H9 (cell line): ENCODE results near the gene C5orf15. TPM values are rescaled to one million over a fixed set of nuclear protein-coding genes. Genes with fewer than 3 reads are reported as not detected.

Source experiments
- DNase-seq: peaks from one replicate; pipeline ENCODE4 v3.0.0-alpha.2; 2017
- H2AFZ ChIP-seq: one replicate; pipeline ENCODE4 v1.6.1; 2013; ENCODE audit warnings: mild to moderate bottlenecking, low read length, control low read depth, moderate library complexity
- H2AK5ac ChIP-seq: 2 replicates; pipeline ENCODE4 v1.6.1; 2013; ENCODE audit warnings: low read length, control low read depth, mixed read lengths; ENCODE audit not compliant: insufficient read length
- H2BK120ac ChIP-seq: one replicate; pipeline ENCODE4 v1.6.1; 2013; ENCODE audit warnings: low read depth, mild to moderate bottlenecking, low read length, control low read depth, inconsistent platforms; ENCODE audit not compliant: poor library complexity, severe bottlenecking
- H2BK12ac ChIP-seq: 2 replicates; pipeline ENCODE4 v1.6.1; 2013; ENCODE audit warnings: low read length, control low read depth, mixed read lengths, low read depth; ENCODE audit not compliant: insufficient read length
- H2BK15ac ChIP-seq: 2 replicates; pipeline ENCODE4 v1.6.1; 2013; ENCODE audit warnings: low read depth, low read length, control low read depth
- H2BK20ac ChIP-seq: one replicate; pipeline ENCODE4 v1.6.1; 2013; ENCODE audit warnings: low read depth, mild to moderate bottlenecking, low read length, control low read depth, inconsistent platforms; ENCODE audit not compliant: poor library complexity, severe bottlenecking
- H2BK5ac ChIP-seq: 2 replicates; pipeline ENCODE4 v1.6.1; 2013; ENCODE audit warnings: low read length, control low read depth, mixed read lengths; ENCODE audit not compliant: insufficient read length
- H3K14ac ChIP-seq: 2 replicates; pipeline ENCODE4 v1.6.1; 2013; ENCODE audit warnings: low read length, control low read depth; ENCODE audit not compliant: insufficient read depth
- H3K18ac ChIP-seq: 2 replicates; pipeline ENCODE4 v1.6.1; 2013; ENCODE audit warnings: low read depth, mild to moderate bottlenecking, mixed read lengths, low read length, control low read depth; ENCODE audit not compliant: insufficient read length
- H3K23ac ChIP-seq: 2 replicates; pipeline ENCODE4 v1.6.1; 2013; ENCODE audit warnings: low read length, control low read depth, mixed read lengths, low read depth; ENCODE audit not compliant: insufficient read length
- H3K23me2 ChIP-seq: 2 replicates; pipeline ENCODE4 v1.6.1; 2013; ENCODE audit warnings: low read depth, mild to moderate bottlenecking, mixed read lengths, low read length, control low read depth; ENCODE audit not compliant: insufficient read length, poor library complexity, severe bottlenecking
- H3K27ac ChIP-seq: 2 replicates; pipeline ENCODE4 v1.5.1; 2013; ENCODE audit warnings: low read length, control low read depth, mixed read lengths, low read depth; ENCODE audit not compliant: insufficient read length
- H3K27me3 ChIP-seq: 2 replicates; pipeline ENCODE4 v1.6.1; 2013; ENCODE audit warnings: low read length, control low read depth, inconsistent platforms; ENCODE audit not compliant: insufficient read depth
- H3K4ac ChIP-seq: 2 replicates; pipeline ENCODE4 v1.6.1; 2013; ENCODE audit warnings: low read depth, mild to moderate bottlenecking, control low read depth, inconsistent platforms, low read length, moderate library complexity
- H3K4me1 ChIP-seq: 2 replicates; pipeline ENCODE4 v1.6.1; 2013; ENCODE audit warnings: low read length, control low read depth, inconsistent platforms; ENCODE audit not compliant: insufficient read depth
- H3K4me2 ChIP-seq: 2 replicates; pipeline ENCODE4 v1.6.1; 2013; ENCODE audit warnings: low read length, control low read depth, mixed read lengths; ENCODE audit not compliant: insufficient read length, insufficient read depth
- H3K56ac ChIP-seq: 2 replicates; pipeline ENCODE4 v1.6.1; 2013; ENCODE audit warnings: low read depth, mild to moderate bottlenecking, mixed read lengths, low read length, control low read depth; ENCODE audit not compliant: insufficient read length
- H3K79me1 ChIP-seq: 2 replicates; pipeline ENCODE4 v1.6.1; 2013; ENCODE audit warnings: low read depth, mild to moderate bottlenecking, moderate library complexity, low read length, control low read depth, inconsistent platforms; ENCODE audit not compliant: insufficient read depth, poor library complexity, severe bottlenecking
- H3K79me2 ChIP-seq: 2 replicates; pipeline ENCODE4 v1.6.1; 2013; ENCODE audit warnings: low read length, control low read depth, inconsistent platforms; ENCODE audit not compliant: insufficient read depth
- H3K9ac ChIP-seq: 2 replicates; pipeline ENCODE4 v1.6.1; 2013; ENCODE audit warnings: low read length, control low read depth, mixed read lengths; ENCODE audit not compliant: insufficient read length; ENCODE audit errors: extremely low read depth
- H3K9me3 ChIP-seq: one replicate; pipeline ENCODE4 v1.6.1; 2013; ENCODE audit warnings: low read depth, low read length, inconsistent platforms; ENCODE audit not compliant: control insufficient read depth
- H3T11ph ChIP-seq: one replicate; pipeline ENCODE4 v1.6.1; 2013; ENCODE audit warnings: mild to moderate bottlenecking, low read length, control low read depth, inconsistent platforms
- H4K20me1 ChIP-seq: one replicate; pipeline ENCODE4 v1.6.1; 2013; ENCODE audit not compliant: control insufficient read depth, insufficient read length, insufficient read depth
- H4K5ac ChIP-seq: 2 replicates; pipeline ENCODE4 v1.6.1; 2013; ENCODE audit warnings: low read depth, mild to moderate bottlenecking, mixed read lengths, low read length, control low read depth; ENCODE audit not compliant: insufficient read length
- H4K8ac ChIP-seq: replicated peaks from 2 replicates; pipeline ENCODE4 v1.6.1; 2013; ENCODE audit warnings: low read length, control low read depth, mixed read lengths, low read depth; ENCODE audit not compliant: insufficient read length
- H4K91ac ChIP-seq: 2 replicates; pipeline ENCODE4 v1.6.1; 2013; ENCODE audit warnings: low read depth, mild to moderate bottlenecking, moderate library complexity, mixed read lengths, low read length, control low read depth; ENCODE audit not compliant: insufficient read length
- H3K27ac Mint-ChIP-seq, 3 experiments: 2 replicates in 2 of 3; 3 replicates in 1 of 3; pipeline ENCODE4 v1.8.0; 2020 to 2021; ENCODE audit warnings: mixed read lengths in 3 of 3, mild to moderate bottlenecking in 1 of 3, moderate library complexity in 1 of 3
- H3K27me3 Mint-ChIP-seq: 2 replicates; pipeline ENCODE4 v1.8.0; 2021; ENCODE audit warnings: low read depth, mild to moderate bottlenecking, moderate library complexity, mixed read lengths
- H3K36me3 Mint-ChIP-seq, 3 experiments: 2 replicates in 2 of 3; 3 replicates in 1 of 3; pipeline ENCODE4 v1.8.0; 2020 to 2021; ENCODE audit warnings: low read depth in 3 of 3, mixed read lengths in 3 of 3; ENCODE audit not compliant: insufficient read depth in 1 of 3
- H3K4me1 Mint-ChIP-seq, 2 experiments: 2 replicates each; pipeline ENCODE4 v1.8.0; 2020; ENCODE audit warnings: mixed read lengths in 2 of 2
- H3K4me3 Mint-ChIP-seq, 2 experiments: 2 replicates in 1 of 2; 3 replicates in 1 of 2; pipeline ENCODE4 v1.8.0; 2020 to 2021; ENCODE audit warnings: mild to moderate bottlenecking in 2 of 2, mixed read lengths in 2 of 2, moderate library complexity in 1 of 2
- H3K9me3 Mint-ChIP-seq, 2 experiments: 2 replicates in 1 of 2; 3 replicates in 1 of 2; pipeline ENCODE4 v1.8.0; 2020; ENCODE audit warnings: mild to moderate bottlenecking in 2 of 2, mixed read lengths in 2 of 2, moderate library complexity in 1 of 2
- CTCF ChIP-seq: fragments of 200-600 bp; sonication (generic); conservative IDR thresholded peaks from 3 replicates; pipeline ENCODE4 v1.8.0; 2021; ENCODE audit warnings: antibody characterized with exemption, mild to moderate bottlenecking
- WGBS: extraction: QIAGEN DNeasy Blood & Tissue Kit; methylation state at CpG from one replicate; pipeline ENCODE4 v1.1.7; 2013; ENCODE audit warnings: missing lambda C conversion rate, low lambda C conversion rate, mixed read lengths; ENCODE audit not compliant: insufficient read length; ENCODE audit errors: extremely low coverage; 5-methylcytosine and 5-hydroxymethylcytosine counted together
- total RNA-seq: library from RNA; stranded (reverse); gene quantifications from 2 replicates; pipeline ENCODE4 v1.2.1, GENCODE V29; 2021

C5orf15 gene
- total RNA-seq, 1 experiment from 2014 or later = 33.4 TPM

- no peaks in the 10 kb centered on the region for H3K79me1 ChIP-seq
- H2BK12ac ChIP-seq = no peak overlapping the region
- no peak overlapping the region for H2BK20ac ChIP-seq
- no peak overlapping the region for H2BK15ac ChIP-seq
- no peak overlapping the region for H3K4me3 Mint-ChIP-seq
- H2AK5ac ChIP-seq = no peak overlapping the region
- H3K9me3 Mint-ChIP-seq = no peaks in the 10 kb centered on the region; a peak in 1 of 5 replicates
- H2AFZ ChIP-seq = no peak overlapping the region
- H3K23ac ChIP-seq = no peak overlapping the region
- TF ChIP-seq CTCF = no peak
- no peak overlapping the region for H3K14ac ChIP-seq
- no peak overlapping the region for H3K4me2 ChIP-seq
- peaks cover 3% of the 10 kb centered on the region; the same call in 1 of the 2 replicates for H3K27me3 Mint-ChIP-seq
- no peaks in the 10 kb centered on the region for H4K20me1 ChIP-seq
- DNase-seq = no peak
- H3K27ac Mint-ChIP-seq = no peak overlapping the region; a peak in 1 of 7 replicates
- no peak overlapping the region for H3K9ac ChIP-seq
- H2BK5ac ChIP-seq = no peak overlapping the region
- H3K27ac ChIP-seq = no peak overlapping the region
- H4K5ac ChIP-seq = no peak overlapping the region
- H3K79me2 ChIP-seq = no peaks in the 10 kb centered on the region
- no peak overlapping the region for H3K56ac ChIP-seq
- no peaks in the 10 kb centered on the region for H3K23me2 ChIP-seq
- WGBS = no CpG with 5 or more reads among the region's 10 CpGs
- no peak overlapping the region for H3T11ph ChIP-seq
- H3K36me3 Mint-ChIP-seq = no peaks in the 10 kb centered on the region
- peaks cover 0 to 7% of the 10 kb centered on the region in 2 experiments; a peak in 2 of 4 replicates for H3K4me1 Mint-ChIP-seq
- H3K27me3 ChIP-seq = no peaks in the 10 kb centered on the region
- no peaks in the 10 kb centered on the region for H3K9me3 ChIP-seq
- no peak overlapping the region for H3K4ac ChIP-seq
- no peaks in the 10 kb centered on the region for H3K4me1 ChIP-seq
- H4K91ac ChIP-seq = no peak overlapping the region
- no peak overlapping the region for H4K8ac ChIP-seq
- H2BK120ac ChIP-seq = no peak overlapping the region
- H3K18ac ChIP-seq = no peak overlapping the region
Observed at GRCh38 chr5:133918316-133918715, 50.1 kb downstream of the C5orf15 start.
